OCI-LY7 (cell line): ENCODE data around the gene ANKMY1.

ENCODE experiments used
- EZH2phosphoT487 ChIP-seq: fragments of 200-600 bp; sonication (generic); IDR thresholded peaks from 2 replicates; pipeline ENCODE4 v1.6.1; 2018; ENCODE audit warnings: low read depth, borderline replicate concordance, mild to moderate bottlenecking, mixed run types, antibody characterized with exemption, low read length, moderate library complexity, mixed read lengths
- TF ChIP-seq, protein P1 (sequence below): fragments of 200-600 bp; sonication (generic); conservative IDR thresholded peaks from 2 replicates; pipeline ENCODE4 v1.5.1; 2014; ENCODE audit warnings: mild to moderate bottlenecking, antibody characterized with exemption, low read length, moderate library complexity, mixed read lengths

DNA sequence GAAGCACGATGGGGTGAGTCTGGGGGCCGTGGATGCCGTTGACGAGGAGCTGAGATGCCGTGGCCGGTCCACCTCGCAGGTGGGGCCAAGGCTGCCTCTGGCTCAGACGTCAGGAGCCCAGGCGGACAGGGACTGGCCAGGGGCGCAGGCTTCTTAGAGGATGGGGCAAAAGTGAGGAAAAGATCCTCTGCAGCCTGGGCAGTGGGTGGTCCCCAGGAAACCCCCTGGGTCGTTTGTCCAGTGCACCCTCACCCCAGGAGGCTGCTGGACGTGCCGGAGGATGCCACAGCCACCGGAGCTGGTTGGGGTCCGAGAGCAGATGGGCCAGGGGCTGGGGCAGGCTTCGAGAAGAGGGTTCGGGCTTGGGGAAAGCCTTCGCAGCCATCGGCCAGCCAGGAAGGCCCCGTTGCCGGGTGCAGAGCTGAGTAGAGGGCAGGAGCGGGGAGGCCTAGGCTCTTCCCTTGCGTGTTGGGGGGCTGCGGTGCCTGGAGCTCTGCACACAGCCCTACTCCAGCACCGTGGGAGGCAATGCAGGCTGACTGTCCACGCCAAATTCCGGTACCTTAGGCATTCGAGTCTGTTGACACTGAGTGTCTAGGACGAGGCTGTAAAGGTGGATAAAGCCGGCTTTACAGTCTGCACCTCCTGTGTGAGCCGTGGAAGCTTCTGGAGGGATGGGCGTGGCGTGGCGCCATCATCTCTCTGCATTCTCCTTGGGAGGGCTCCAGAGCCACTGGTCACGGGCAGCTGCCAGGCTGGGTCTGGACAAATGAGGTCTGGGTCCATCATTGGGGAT, 103.5 kb downstream of the ANKMY1 start:
- TF ChIP-seq, protein P1, sequence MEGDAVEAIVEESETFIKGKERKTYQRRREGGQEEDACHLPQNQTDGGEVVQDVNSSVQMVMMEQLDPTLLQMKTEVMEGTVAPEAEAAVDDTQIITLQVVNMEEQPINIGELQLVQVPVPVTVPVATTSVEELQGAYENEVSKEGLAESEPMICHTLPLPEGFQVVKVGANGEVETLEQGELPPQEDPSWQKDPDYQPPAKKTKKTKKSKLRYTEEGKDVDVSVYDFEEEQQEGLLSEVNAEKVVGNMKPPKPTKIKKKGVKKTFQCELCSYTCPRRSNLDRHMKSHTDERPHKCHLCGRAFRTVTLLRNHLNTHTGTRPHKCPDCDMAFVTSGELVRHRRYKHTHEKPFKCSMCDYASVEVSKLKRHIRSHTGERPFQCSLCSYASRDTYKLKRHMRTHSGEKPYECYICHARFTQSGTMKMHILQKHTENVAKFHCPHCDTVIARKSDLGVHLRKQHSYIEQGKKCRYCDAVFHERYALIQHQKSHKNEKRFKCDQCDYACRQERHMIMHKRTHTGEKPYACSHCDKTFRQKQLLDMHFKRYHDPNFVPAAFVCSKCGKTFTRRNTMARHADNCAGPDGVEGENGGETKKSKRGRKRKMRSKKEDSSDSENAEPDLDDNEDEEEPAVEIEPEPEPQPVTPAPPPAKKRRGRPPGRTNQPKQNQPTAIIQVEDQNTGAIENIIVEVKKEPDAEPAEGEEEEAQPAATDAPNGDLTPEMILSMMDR = no peak
- TF ChIP-seq EZH2phosphoT487 = no peak
